Osteoblast (primary cell): Measurements from ENCODE around the gene SAMM50. TPM values are rescaled to one million over a fixed set of nuclear protein-coding genes. Genes with fewer than 3 reads are reported as not detected.
A peak's percentile ranks its signal among the peaks of the same experiment; 100 is the strongest.

Source experiments
- DNase-seq: peaks from one replicate; pipeline ENCODE4 v3.0.0; 2011; ENCODE audit warnings: low spot score, mixed read lengths; ENCODE audit not compliant: insufficient read length; ENCODE audit errors: missing footprints
- H2AFZ ChIP-seq: 2 replicates; pipeline ENCODE4 v1.6.0; 2011; ENCODE audit warnings: mild to moderate bottlenecking, low read length
- H3K27ac ChIP-seq: 2 replicates; pipeline ENCODE4 v1.5.1; 2011; ENCODE audit warnings: mild to moderate bottlenecking, low read depth, low read length, moderate library complexity
- H3K27me3 ChIP-seq: 2 replicates; pipeline ENCODE4 v1.6.0; 2012; ENCODE audit warnings: mild to moderate bottlenecking, control low read depth, inconsistent platforms, low read length, moderate library complexity; ENCODE audit not compliant: insufficient read depth
- H3K36me3 ChIP-seq: 2 replicates; pipeline ENCODE4 v1.5.1; 2011; ENCODE audit warnings: mild to moderate bottlenecking, low read length, control low read depth, moderate library complexity; ENCODE audit not compliant: insufficient read depth
- H3K4me1 ChIP-seq: 2 replicates; pipeline ENCODE4 v1.5.1; 2011; ENCODE audit warnings: mild to moderate bottlenecking, low read length, control low read depth, moderate library complexity; ENCODE audit not compliant: insufficient read depth
- H3K4me2 ChIP-seq: 2 replicates; pipeline ENCODE4 v1.6.0; 2011; ENCODE audit warnings: mild to moderate bottlenecking, low read length; ENCODE audit not compliant: insufficient read depth
- H3K4me3 ChIP-seq: fragments of 200-600 bp; sonication (generic); 3 replicates; pipeline ENCODE4 v1.5.1; 2012; ENCODE audit warnings: mild to moderate bottlenecking, low read length, inconsistent platforms; ENCODE audit not compliant: insufficient read depth
- H3K79me2 ChIP-seq: 2 replicates; pipeline ENCODE4 v1.6.0; 2012; ENCODE audit warnings: mild to moderate bottlenecking, low read length, control low read depth, inconsistent platforms; ENCODE audit not compliant: insufficient read depth
- H3K9me3 ChIP-seq: 2 replicates; pipeline ENCODE4 v1.5.1; 2011; ENCODE audit warnings: low read depth, low read length, control low read depth
- H4K20me1 ChIP-seq: 2 replicates; pipeline ENCODE4 v1.6.0; 2012; ENCODE audit warnings: mild to moderate bottlenecking, low read length, control low read depth; ENCODE audit not compliant: insufficient read depth
- total RNA-seq: library from RNA; depleted of rRNA; stranded (reverse); fragments of >200 nt; gene quantifications from 2 replicates; pipeline ENCODE4 v1.2.3, GENCODE V29; 2012
- TF ChIP-seq, protein P1 (sequence below): IDR thresholded peaks from 2 replicates; pipeline ENCODE4 v1.5.1; 2011; ENCODE audit warnings: mild to moderate bottlenecking, low read depth, low read length, moderate library complexity; ENCODE audit errors: extremely low read depth

The SAMM50 gene
- total RNA-seq, 1 donor: 36.6 TPM

DNA sequence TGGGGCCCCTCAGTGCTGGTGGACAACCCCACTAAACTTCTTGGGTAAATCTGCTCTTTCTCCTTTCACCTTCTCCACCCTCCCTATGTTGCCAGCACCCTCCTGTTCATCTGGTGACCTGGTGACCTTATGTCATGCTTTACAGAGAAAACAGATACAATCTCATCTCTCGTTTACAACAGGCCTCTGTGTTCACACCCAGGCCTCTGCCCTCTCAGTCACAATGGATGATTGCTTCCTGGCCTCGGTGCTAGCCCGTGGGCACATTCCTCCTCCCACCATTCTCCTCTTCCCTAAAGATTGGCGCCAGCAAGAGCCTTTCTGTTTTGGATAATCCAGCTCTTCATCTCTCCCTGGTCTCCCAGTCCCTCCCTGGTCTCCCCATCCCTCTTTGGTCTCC is 43.9 kb upstream of the SAMM50 start:
- no peaks in the 10 kb centered on the region for H3K4me1 ChIP-seq
- H3K9me3 ChIP-seq: no peaks in the 10 kb centered on the region
- H3K4me2 ChIP-seq: no peak overlapping the region
- no peak overlapping the region for H2AFZ ChIP-seq
- no peaks in the 10 kb centered on the region for H3K36me3 ChIP-seq
- H3K79me2 ChIP-seq: no peaks in the 10 kb centered on the region
- no peak overlapping the region for H3K4me3 ChIP-seq
- TF ChIP-seq, protein P1, sequence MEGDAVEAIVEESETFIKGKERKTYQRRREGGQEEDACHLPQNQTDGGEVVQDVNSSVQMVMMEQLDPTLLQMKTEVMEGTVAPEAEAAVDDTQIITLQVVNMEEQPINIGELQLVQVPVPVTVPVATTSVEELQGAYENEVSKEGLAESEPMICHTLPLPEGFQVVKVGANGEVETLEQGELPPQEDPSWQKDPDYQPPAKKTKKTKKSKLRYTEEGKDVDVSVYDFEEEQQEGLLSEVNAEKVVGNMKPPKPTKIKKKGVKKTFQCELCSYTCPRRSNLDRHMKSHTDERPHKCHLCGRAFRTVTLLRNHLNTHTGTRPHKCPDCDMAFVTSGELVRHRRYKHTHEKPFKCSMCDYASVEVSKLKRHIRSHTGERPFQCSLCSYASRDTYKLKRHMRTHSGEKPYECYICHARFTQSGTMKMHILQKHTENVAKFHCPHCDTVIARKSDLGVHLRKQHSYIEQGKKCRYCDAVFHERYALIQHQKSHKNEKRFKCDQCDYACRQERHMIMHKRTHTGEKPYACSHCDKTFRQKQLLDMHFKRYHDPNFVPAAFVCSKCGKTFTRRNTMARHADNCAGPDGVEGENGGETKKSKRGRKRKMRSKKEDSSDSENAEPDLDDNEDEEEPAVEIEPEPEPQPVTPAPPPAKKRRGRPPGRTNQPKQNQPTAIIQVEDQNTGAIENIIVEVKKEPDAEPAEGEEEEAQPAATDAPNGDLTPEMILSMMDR: no peak
- peaks cover 12% of the 10 kb centered on the region for H3K27me3 ChIP-seq
- no peaks in the 10 kb centered on the region for H4K20me1 ChIP-seq
- no peak for DNase-seq
- no peak overlapping the region for H3K27ac ChIP-seq

DNA sequence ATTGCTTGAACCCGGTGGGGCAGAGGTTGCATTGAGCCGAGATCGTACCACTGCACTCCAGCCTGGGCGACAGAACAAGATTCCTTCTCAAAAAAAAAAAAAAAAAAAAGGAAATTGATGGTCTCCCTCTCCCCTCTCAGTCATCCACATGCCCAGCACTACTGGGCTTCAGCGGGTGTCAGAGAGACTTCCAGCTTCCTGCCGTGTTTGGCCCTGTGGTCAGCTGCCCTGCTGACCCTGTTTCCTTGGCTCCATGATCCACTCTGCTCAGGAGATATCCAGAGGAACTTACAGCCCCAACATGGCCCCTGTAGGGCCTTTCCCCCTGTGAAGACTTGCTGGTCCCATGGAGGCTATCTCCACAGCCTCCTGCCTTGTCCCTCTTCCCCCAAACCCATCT is 37.7 kb upstream of the SAMM50 start:
- Histone ChIP-seq H4K20me1 (no peaks in the 10 kb centered on the region), H3K4me2 (no peak overlapping the region), H3K79me2 (no peaks in the 10 kb centered on the region), H2AFZ (peak overlapping the region; percentile 70), H3K4me1 (peaks cover 30% of the 10 kb centered on the region), H3K36me3 (no peaks in the 10 kb centered on the region), H3K4me3 (no peak overlapping the region), H3K27me3 (peaks cover under 1% of the 10 kb centered on the region), H3K27ac (no peak overlapping the region), H3K9me3 (no peaks in the 10 kb centered on the region)
- DNase-seq: no peak
- TF ChIP-seq, protein P1: no peak

DNA sequence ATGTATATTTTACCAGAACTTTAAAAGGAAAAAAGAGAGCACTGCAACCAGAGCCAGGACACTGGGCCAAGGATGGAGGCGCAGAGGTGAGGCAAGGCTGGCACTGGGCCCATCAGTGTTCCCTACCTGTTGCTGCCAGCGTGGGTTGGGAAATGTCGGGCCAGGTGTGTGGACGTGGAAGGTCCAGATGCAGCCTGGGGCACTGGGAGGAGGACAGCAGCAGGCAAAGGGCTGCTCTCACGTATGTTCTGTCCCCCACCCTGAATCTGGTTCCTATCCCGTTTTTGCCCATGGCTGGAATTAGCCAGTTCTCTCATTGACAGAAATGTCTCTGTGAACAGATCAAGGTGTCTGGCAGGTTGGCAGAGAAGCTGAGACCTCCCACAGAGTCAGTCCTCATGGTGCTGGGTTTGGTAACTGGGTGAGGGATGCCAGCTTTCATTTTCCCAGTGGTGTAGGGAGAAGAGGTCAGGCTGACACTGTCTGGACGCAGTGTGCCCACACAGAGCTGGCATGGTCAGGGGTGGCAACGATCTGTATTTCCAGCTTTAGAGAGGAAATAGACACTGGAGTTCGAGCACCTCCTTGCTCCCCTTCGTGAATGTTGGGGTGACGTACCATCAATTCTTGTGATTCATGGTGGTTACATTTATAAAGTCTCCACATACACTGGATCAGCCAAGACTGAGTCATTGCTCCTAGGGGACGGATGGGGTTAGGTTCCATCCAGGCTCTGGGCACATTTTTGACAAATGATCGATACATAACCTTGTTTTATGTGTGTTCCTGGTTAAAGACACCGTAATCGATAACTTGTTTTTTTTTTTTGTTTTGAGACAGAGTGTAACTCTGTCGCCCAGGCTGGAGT is 35.9 kb upstream of the SAMM50 start:
- H2AFZ ChIP-seq: peak overlapping the region; percentile 84
- H3K27ac ChIP-seq: peak overlapping the region; percentile 89
- H3K79me2 ChIP-seq: peaks cover 6% of the 10 kb centered on the region
- peak overlapping the region; percentile 52 for H3K4me3 ChIP-seq
- peaks cover 35% of the 10 kb centered on the region for H3K4me1 ChIP-seq
- peak; percentile 96 for DNase-seq
- no peaks in the 10 kb centered on the region for H3K36me3 ChIP-seq
- H4K20me1 ChIP-seq: no peaks in the 10 kb centered on the region
- no peaks in the 10 kb centered on the region for H3K9me3 ChIP-seq
- H3K27me3 ChIP-seq: no peaks in the 10 kb centered on the region
- peak overlapping the region; percentile 82 for H3K4me2 ChIP-seq
- TF ChIP-seq, protein P1: no peak

DNA sequence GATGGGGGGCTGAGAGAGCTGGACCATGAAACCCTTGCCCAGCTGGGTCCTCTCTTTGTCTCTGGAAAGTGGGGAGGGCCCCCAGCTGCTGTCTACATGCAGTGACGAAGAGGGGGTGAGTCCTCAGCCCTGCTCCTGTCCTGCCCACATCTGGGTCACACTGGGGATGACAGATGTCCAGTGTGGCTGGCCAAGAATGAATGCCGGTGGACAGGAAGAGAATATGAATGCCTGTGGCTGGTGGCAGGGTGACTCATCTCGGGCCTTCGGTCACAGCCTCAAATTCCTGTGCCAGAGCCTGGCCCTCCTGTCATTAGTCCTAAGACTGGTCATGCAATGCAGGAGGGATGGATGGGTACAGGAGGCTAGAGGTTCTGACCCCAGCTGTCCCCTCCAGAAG is 33.9 kb upstream of the SAMM50 start:
- Histone ChIP-seq H2AFZ (no peak overlapping the region), H3K4me3 (peak overlapping the region; percentile 9), H3K4me2 (peak overlapping the region; percentile 37), H3K4me1 (peaks cover 35% of the 10 kb centered on the region), H3K27me3 (no peaks in the 10 kb centered on the region), H3K9me3 (no peaks in the 10 kb centered on the region), H3K36me3 (no peaks in the 10 kb centered on the region), H3K79me2 (peaks cover 15% of the 10 kb centered on the region), H3K27ac (peak overlapping the region; percentile 54), H4K20me1 (peaks cover 15% of the 10 kb centered on the region)
- DNase-seq: peak; percentile 93
- TF ChIP-seq, protein P1: no peak
